GM21576 (cell line): Measurements from ENCODE around the gene MLLT3.

Experiments used
- ATAC-seq: cut with Tn5 transposase; IDR thresholded peaks from one replicate; pipeline ENCODE4 v1.9.1; 2021; ENCODE audit warnings: mild to moderate bottlenecking, moderate library complexity; ENCODE audit not compliant: unreplicated experiment

Gene MLLT3

DNA sequence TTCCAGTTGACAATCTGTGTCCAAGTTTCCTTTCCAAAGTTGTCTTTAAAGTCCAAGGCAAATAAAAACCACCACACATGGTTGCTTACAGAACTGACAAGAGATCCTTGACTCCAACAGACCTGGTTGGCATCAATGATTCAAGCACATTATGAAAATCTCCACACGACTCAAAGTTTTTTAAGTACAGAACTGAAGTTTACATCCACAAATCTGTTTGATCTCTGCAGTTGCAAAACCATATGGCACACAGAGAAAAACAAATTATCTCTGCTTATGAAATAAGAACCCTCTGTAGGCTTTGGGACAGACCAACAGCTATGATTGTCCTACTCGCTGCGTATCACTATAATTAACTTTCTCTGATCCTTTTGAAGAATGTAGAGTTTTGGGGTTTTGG, 60.8 kb downstream of the MLLT3 start:
- ATAC-seq = no peak

DNA sequence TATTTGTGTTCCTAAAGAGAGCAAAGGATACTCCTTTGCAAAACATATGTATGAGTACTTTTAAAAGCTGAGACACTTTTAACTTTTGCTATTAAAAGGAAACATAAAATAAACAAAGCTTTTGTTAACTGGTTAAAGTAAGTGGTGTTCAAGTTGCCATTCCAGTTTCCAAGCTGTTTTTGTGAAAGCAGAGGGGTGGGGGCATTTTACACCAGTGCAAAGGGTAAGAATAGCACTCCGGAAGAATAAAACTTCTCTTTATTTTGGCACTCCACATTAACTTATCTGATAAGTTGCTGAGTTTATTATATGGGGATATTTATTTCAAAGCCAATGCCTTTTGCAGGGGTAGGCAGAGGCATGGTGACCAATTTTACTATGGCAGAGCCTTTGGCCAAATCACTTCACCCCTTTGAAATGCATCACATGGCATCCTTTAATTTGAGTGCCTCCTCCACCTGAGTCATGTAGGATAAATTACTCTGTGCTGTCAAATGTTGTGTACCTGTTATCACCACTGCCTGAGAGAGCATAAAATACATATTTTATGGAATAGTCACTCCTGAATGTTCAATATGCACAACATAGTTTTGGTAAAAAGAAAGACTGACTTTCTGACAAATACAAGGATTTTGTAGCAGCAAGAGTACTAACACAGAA, 62.9 kb downstream of the MLLT3 start:
- no peak for ATAC-seq

DNA sequence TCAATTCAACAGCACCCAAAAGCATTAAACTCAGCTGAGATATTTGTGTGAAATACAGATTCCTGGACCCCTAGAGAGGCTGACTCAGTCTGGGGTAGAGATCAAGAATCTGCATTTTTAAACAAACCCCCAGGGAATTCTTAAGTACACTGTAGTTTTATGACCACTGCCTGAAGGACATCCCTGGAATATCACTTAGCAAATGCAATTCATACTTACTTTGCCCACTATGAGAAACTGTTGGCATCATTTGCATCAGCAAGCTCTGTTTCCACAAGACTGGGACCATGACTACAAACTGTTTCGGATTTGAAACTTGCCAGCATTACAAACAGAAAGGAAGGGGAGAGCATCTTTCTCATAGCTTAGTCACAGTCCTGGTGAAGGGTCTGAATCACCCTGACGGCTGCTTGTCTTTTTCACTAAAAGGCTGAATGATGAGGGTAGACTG, 63.7 kb downstream of the MLLT3 start:
- no peak for ATAC-seq

- ATAC-seq = no peak
Observed at GRCh38 chr9:20557890-20558565, 64.3 kb downstream of the MLLT3 start.

GRCh38 chr9:20557285-20557684, 65.0 kb downstream of the MLLT3 start:
- no peak for ATAC-seq

DNA sequence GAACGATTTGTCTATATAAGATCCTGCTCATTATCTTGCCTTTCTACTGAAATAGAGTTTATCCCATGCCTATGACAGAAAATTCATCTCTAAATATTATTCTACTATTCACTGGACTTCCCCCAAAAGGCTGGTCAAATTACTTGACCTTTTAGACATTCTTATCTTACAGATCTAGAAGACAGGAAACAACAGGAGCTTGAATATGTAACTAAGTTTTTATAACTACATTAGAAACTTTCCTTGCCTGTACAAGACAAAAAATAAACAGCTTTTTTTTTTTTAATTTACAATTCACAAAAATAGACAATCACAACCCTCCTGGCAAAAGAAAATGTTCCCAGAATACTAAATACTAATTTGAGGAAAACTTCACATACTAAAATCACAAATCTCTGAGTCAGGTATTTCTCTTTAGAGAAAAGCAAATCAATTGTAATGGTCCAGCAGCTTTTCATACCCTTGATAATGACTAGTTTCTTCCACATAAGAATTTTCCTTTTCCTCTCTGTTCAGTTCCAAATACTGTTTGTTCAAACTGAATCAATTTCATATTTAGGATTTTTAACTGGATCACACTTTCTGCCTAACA, 68.6 kb downstream of the MLLT3 start:
- peak; percentile 34 for ATAC-seq

DNA sequence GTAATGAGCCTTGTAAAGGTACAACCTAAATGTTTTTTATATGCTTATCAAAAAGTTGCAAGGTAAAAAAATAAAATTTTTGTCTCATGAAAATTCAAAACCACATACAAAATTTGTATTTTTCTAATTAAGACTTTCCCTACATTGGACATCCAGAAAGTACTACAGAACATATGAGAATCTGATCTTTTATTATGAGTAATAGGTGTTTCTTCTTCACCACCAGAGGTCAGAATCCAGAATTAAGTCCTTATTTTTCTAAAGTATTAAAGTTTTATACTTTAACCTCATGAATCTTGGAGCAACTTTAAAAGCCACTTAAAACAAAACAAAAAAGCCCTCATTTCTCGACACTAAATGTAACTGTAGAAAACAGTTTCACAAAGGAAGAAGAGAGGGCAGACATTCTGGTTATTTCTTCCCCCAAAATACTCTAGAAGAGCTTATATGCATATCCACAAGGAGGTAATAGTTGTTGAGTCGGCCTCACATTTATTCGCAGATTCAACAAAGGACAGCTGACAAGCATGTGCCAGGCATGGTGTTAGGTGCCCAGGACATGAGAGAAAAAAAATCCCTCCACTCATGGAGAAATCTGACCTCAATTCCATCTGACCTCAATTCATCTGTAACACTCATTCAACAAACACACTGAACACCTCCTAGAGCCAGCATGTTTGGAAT, 69.3 kb downstream of the MLLT3 start:
- peak; percentile 30 for ATAC-seq

GRCh38 chr9:20551835-20552234, 70.5 kb downstream of the MLLT3 start:
- no peak for ATAC-seq

- ATAC-seq = no peak
Observed at GRCh38 chr9:20551236-20551635, 71.1 kb downstream of the MLLT3 start.

DNA sequence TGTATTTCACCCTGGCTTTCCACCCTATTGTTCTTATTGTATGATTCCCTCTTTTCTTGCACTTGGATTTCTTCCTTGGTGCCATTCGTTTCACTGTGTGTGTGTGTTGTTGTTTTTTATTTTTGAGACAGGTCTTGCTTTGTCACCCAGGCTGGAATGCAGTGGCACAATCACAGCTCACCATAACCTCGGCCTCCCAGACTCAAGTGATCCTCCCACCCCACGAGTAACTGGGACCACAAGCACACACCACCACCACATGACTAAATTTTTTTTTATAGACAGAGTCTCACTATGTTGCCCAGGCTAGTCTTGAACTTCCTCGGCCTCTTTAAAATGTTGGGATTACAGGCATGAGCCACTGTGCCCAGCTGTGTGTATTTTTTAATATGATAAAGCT, 72.0 kb downstream of the MLLT3 start:
- ATAC-seq = no peak

DNA sequence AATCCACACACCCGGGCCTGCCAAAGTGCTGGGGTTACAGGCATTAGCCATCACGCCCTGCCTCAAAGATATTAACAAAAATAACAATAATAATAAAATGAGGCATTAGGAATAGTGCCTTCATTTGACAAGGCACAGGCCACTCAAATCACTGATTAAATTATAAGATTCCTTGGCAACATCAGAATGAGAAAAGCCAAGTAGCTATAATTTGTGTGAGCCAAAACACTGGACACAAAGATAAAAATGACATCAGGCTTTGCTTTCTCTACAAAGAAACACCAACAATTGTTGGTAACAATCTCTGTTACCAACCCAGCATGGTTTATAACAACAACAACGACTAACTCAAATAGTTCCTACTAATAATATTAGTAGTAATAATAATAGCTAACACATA, 73.2 kb downstream of the MLLT3 start:
- ATAC-seq = no peak

- no peak for ATAC-seq
Observed at GRCh38 chr9:20545023-20545622, 77.2 kb downstream of the MLLT3 start.

DNA sequence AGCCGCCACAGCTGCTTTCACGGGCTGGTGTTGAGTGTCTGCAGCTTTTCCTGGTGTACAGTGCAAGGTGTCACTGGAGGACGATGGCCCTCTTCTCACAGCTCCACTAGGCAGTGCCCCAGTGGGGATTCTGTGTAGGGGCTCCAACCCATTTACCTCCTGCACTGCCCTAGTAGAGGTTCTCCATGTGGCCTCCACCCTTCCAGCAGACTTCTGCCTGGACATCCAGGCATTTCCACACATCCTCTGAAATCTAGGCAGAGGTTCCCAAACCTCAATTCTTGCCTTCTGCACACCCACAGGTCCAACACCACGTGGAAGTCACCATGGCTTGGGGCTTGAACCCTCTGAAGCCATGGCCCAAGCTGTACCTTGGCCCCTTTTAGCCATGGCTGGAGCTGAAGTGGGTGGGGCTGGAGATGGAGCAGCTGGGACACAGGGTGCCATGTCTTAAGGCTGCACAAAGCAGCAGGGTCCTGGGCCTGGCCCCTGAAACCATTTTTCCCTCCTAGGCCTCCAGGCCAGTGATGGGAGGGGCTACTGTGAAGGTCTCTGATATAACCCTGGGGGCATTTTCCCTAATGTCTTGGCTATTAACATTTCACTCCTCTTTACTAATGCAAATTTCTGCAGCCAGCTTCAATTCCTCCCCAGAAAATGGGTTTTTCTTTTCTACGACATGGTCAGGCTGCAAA, 82.0 kb downstream of the MLLT3 start:
- no peak for ATAC-seq

DNA sequence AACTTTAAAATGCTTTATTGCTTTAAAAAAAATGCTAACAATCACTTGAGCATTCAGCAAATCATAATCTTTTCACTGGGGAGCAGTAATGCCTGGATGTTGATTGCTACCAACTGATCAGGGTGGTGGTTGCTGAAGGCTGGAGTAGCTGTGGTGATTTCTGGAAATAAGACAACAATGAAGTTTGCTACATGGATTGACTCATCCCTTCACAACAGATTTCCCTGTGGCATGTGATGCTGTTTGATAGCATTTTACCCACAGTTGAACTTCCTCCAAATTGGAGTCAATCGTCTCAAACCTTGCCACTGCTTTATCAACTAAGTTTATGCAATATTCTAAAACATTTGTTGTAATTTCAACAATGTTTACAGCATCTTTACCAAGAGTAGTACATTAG, 83.3 kb downstream of the MLLT3 start:
- ATAC-seq = no peak

DNA sequence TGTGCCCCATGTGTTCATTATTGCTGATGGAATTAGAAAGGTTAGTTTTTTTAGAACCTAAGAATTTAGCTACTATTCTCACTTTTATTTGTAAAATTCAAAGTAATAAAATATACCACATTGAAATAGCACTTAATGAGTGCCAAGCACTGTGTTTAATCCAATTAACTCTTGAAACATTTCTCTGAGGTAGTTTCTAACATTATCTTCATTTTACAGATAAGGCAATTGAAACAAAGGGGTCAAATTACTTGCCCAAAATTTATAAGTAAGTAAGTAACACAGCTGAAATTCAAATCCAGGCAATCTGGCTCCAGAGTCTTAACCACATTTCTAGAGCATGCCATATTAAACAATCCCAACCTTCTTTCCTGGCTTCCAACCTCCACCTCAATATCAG, 84.2 kb downstream of the MLLT3 start:
- ATAC-seq = no peak

GRCh38 chr9:20537294-20537693, 85.0 kb downstream of the MLLT3 start:
- ATAC-seq = no peak

DNA sequence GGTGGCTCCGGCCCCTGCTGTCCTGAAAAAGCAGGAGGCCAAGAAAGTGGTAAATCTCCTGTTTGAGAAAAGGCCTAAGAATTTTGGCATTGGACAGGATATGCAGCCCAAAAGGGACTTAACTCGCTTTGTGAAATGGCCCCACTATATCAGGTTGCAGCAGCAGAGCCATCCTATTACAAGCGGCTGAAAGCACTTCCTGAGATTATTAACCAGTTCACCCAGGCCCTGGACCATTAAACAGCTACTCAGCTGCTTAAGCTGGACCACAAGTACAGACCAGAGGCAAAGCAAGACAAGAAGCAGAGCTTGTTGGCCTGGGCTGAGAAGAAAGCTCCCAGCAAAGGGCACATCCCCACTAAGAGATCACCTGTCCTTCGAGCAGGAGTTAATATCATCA, 89.7 kb downstream of the MLLT3 start:
- ATAC-seq = no peak

DNA sequence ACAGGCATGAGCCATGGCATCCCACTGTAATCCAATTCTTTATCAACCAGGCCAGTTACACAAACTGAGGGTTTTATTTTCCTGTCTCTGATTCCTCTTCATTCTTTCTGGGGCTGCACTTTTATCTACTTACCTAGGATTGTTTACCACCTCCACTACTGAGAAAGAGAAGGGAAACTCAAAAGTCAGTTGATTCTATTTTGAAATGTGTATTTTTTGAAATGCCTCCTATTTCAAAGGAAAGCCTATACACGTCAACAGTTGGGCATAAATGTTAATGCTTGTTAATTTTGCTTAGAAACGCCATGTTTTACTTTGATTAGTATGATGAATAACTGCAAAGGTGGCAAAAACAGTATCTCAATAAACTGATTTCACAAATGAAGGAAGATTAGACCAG, 92.5 kb downstream of the MLLT3 start:
- no peak for ATAC-seq

GRCh38 chr9:20528253-20528652, 94.0 kb downstream of the MLLT3 start:
- ATAC-seq = no peak

- no peak for ATAC-seq
Observed at GRCh38 chr9:20526500-20527319, 95.6 kb downstream of the MLLT3 start.
